Effector CD8-positive, alpha-beta T cell (primary cell): ENCODE results near the gene HNRNPA2B1.
"Not testable (repeated sequence)": the region's sequence is repeated elsewhere in the genome, so short reads cannot be mapped to it uniquely, and the experiment has no call there.

Experiments
- DNase-seq: peaks from one replicate; lab custom pipeline; 2025; lab: John Stamatoyannopoulos, UW

Gene HNRNPA2B1

GRCh38 chr7:26166684-26167266, 33.8 kb downstream of the HNRNPA2B1 start:
- no peak for DNase-seq

- no peak for DNase-seq
Measured at GRCh38 chr7:26165950-26166683, 34.4 kb downstream of the HNRNPA2B1 start.

- DNase-seq = not testable (repeated sequence)
Measured at GRCh38 chr7:26163804-26164203, 36.7 kb downstream of the HNRNPA2B1 start.

GRCh38 chr7:26162431-26162830, 38.1 kb downstream of the HNRNPA2B1 start:
- no peak for DNase-seq

GRCh38 chr7:26160896-26161295, 39.6 kb downstream of the HNRNPA2B1 start:
- DNase-seq = no peak

GRCh38 chr7:26159243-26159642, 41.3 kb downstream of the HNRNPA2B1 start:
- no peak for DNase-seq

- no peak for DNase-seq
Measured at GRCh38 chr7:26157520-26158105, 42.9 kb downstream of the HNRNPA2B1 start.

GRCh38 chr7:26156451-26157420, 43.8 kb downstream of the HNRNPA2B1 start:
- peak; percentile 32 for DNase-seq

GRCh38 chr7:26155531-26156375, 44.8 kb downstream of the HNRNPA2B1 start:
- no peak for DNase-seq

- DNase-seq = no peak
Measured at GRCh38 chr7:26153823-26154783, 46.4 kb downstream of the HNRNPA2B1 start.

GRCh38 chr7:26153241-26153822, 47.2 kb downstream of the HNRNPA2B1 start:
- DNase-seq = no peak

- not testable (repeated sequence) for DNase-seq
Measured at GRCh38 chr7:26152782-26153240, 47.7 kb downstream of the HNRNPA2B1 start.

GRCh38 chr7:26151953-26152781, 48.4 kb downstream of the HNRNPA2B1 start, which contains the start of gene NFE2L3:
TSS of gene NFE2L3 (plus strand) at chr7:26152198. CDS start at chr7:26152499, 301 bp downstream.
- DNase-seq = peak; percentile 65

- DNase-seq = no peak
Measured at GRCh38 chr7:26151650-26151952, 48.9 kb downstream of the HNRNPA2B1 start.

GRCh38 chr7:26151096-26151495, 49.5 kb downstream of the HNRNPA2B1 start:
- no peak for DNase-seq

GRCh38 chr7:26149391-26149977, 51.1 kb downstream of the HNRNPA2B1 start:
- no peak for DNase-seq

GRCh38 chr7:26148307-26148700, 52.2 kb downstream of the HNRNPA2B1 start:
- not testable (repeated sequence) for DNase-seq

GRCh38 chr7:26147646-26148306, 52.8 kb downstream of the HNRNPA2B1 start:
- not testable (repeated sequence) for DNase-seq
